Mucosa of stomach (tissue), 1 donor: ENCODE measurements around the gene HSP90AA1.
"Not testable (repeated sequence)": the region's sequence is repeated elsewhere in the genome, so short reads cannot be mapped to it uniquely, and the experiment has no call there.

Source experiments
- H3K27me3 ChIP-seq: one replicate; pipeline ENCODE4 v1.7.0; 2013; ENCODE audit warnings: mild to moderate bottlenecking, low read length; ENCODE audit not compliant: control insufficient read depth, insufficient read depth
- H3K36me3 ChIP-seq: one replicate; pipeline ENCODE4 v1.7.0; 2013; ENCODE audit warnings: low read length; ENCODE audit not compliant: control insufficient read depth, insufficient read depth
- H3K4me1 ChIP-seq: one replicate; pipeline ENCODE4 v1.7.0; 2013; ENCODE audit warnings: mild to moderate bottlenecking, low read length; ENCODE audit not compliant: control insufficient read depth, insufficient read depth
- H3K4me3 ChIP-seq: one replicate; pipeline ENCODE4 v1.7.0; 2013; ENCODE audit warnings: low read length
- H3K9ac ChIP-seq: one replicate; pipeline ENCODE4 v1.7.0; 2013; ENCODE audit warnings: mild to moderate bottlenecking, low read length, moderate library complexity
- H3K9me3 ChIP-seq: one replicate; pipeline ENCODE4 v1.7.0; 2013; ENCODE audit warnings: mild to moderate bottlenecking, low read length, moderate library complexity; ENCODE audit not compliant: control insufficient read depth
- donor health status: Pancreatic carcinoma.

Gene HSP90AA1

DNA sequence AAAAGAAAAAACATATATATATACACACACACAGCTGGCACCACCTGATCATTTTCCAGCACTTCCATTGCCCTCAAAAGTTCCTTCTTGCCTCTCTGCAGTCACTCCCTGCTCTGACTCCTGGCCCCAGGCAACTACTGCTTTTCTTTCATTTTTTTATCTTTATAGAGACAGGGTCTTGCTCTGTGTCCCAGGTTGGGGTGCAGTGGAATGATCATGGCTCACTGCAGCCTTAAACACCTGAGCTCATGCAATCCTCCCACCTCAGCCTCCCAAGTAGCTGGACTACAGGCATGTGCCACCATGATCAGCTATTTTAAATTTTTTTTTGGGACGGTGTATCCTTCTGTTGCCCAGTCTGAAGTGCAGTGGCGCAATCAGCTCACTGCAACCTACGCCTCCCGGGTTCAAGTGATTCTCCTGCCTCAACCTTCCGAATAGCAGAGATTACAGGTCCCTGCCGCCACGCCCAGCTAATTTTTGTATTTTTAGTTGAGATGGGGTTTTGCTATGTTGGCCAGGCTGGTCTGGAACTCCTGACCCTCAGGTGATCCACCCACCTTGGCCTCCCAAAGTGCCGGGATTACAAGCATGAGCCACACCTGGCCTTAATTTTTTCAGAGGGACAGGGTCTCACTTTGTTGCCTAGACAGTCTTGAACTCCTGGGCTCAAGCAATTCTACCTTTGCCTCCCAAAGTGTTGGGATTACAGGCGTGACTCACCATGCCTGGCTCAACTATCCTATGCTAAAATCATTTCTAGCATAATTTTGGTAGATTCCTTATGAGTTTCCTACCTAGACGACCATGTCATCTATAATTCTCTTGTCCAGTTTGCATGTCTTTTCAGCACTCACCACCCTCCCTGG is 7.8 kb downstream of the HSP90AA1 start:
- H3K9ac ChIP-seq = no peak overlapping the region
- H3K36me3 ChIP-seq = peaks cover 9% of the 10 kb centered on the region
- no peaks in the 10 kb centered on the region for H3K9me3 ChIP-seq
- H3K4me1 ChIP-seq = peaks cover 1% of the 10 kb centered on the region
- no peaks in the 10 kb centered on the region for H3K27me3 ChIP-seq
- H3K4me3 ChIP-seq = no peak overlapping the region

DNA sequence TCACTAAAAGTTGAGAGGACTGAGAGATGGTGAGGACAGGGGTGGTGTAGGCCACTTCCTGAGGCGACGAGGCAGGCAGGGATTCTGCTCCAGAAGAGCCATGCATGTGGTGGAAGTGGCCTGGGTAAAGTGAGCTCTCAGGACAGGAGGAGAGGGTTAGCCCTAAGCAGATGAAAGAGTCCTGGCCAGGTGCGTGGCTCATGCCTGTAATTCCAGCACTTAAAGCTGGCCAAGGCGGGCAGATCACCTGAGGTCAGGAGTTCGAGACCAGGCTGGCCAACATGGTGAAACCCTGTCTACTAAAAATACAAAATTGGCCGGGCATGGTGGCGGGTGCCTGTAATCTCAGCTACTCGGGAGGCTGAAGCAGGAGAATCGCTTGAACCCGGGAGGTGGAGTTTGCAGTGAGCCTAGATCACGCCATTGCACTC is 8.5 kb downstream of the HSP90AA1 start:
- H3K27me3 ChIP-seq, H3K9me3 ChIP-seq, H3K4me1 ChIP-seq, H3K36me3 ChIP-seq, H3K9ac ChIP-seq, H3K4me3 ChIP-seq: not testable (repeated sequence)

GRCh38 chr14:102077382-102077709 is 9.5 kb downstream of the HSP90AA1 start:
- no peak overlapping the region for H3K9ac ChIP-seq
- no peaks in the 10 kb centered on the region for H3K36me3 ChIP-seq
- H3K4me3 ChIP-seq = no peak overlapping the region
- H3K4me1 ChIP-seq = no peaks in the 10 kb centered on the region
- H3K9me3 ChIP-seq = no peaks in the 10 kb centered on the region
- no peaks in the 10 kb centered on the region for H3K27me3 ChIP-seq

GRCh38 chr14:102075155-102075554 is 11.7 kb downstream of the HSP90AA1 start:
- no peaks in the 10 kb centered on the region for H3K27me3 ChIP-seq
- peaks cover 3% of the 10 kb centered on the region for H3K4me1 ChIP-seq
- no peak overlapping the region for H3K9ac ChIP-seq
- no peaks in the 10 kb centered on the region for H3K9me3 ChIP-seq
- no peaks in the 10 kb centered on the region for H3K36me3 ChIP-seq
- no peak overlapping the region for H3K4me3 ChIP-seq

- Histone ChIP-seq H3K27me3 (no peaks in the 10 kb centered on the region), H3K9ac (no peak overlapping the region), H3K4me3 (no peak overlapping the region), H3K36me3 (no peaks in the 10 kb centered on the region), H3K4me1 (peaks cover 3% of the 10 kb centered on the region), H3K9me3 (no peaks in the 10 kb centered on the region)
Observed at GRCh38 chr14:102074415-102074964, 12.4 kb downstream of the HSP90AA1 start.

DNA sequence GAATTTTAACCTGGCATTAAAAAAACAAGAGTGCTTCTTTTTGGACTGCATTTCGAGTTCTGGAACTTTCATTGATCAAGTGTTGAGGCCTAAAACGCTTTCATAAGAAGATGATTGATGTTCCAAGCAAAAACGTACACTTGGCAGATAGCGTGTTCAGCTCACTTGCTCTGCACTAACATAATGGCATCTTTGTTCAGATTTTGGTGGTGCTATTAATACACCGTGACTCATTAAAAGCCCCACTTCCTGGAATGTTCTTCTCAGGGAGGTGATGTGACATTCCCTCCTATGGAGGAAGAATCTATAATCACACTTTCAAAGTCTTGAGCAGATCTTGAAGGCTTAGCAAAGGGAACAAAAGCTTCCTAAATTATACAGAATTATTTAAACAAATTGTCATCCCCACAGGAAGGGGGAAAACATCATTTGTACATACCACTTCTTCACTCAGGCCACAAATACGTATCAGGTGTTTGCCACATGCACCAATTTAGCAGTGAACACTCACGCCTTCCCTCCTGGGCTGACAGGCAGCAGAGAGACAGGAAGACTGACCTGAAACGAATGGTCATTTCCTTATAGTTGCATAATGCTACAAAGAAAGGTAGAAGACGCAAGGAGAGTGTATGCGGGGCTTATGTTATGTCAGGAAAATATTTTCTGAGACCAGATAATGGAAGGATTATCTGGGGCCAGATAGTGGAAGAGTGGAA is 15.4 kb downstream of the HSP90AA1 start:
- no peaks in the 10 kb centered on the region for H3K27me3 ChIP-seq
- peak overlapping the region; percentile 2 for H3K9ac ChIP-seq
- no peaks in the 10 kb centered on the region for H3K9me3 ChIP-seq
- H3K4me3 ChIP-seq = no peak overlapping the region
- peaks cover 3% of the 10 kb centered on the region for H3K4me1 ChIP-seq
- no peaks in the 10 kb centered on the region for H3K36me3 ChIP-seq

DNA sequence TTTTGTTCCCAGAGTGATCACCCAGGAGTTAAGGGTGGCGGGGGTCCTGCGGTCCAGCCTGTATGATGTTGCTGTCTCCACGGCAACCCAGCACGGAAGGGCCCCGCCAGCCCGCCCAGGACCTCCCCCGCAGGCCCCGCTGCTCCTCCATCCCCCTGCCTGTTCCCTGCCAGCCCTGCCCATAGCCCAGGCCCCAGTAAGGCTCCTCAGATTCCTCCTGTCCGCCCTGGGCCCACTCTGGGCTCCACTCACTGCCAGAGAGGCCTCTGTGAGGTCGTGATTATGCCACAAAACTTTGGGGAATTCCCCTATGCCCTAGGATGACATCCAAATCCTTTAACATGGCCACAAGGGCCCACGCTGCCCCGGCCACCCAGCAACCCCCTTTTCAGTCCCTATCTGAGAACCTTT is 20.8 kb downstream of the HSP90AA1 start:
- H3K4me1 ChIP-seq = peaks cover 13% of the 10 kb centered on the region
- no peak overlapping the region for H3K9ac ChIP-seq
- H3K4me3 ChIP-seq = no peak overlapping the region
- no peaks in the 10 kb centered on the region for H3K27me3 ChIP-seq
- no peaks in the 10 kb centered on the region for H3K9me3 ChIP-seq
- no peaks in the 10 kb centered on the region for H3K36me3 ChIP-seq

- not testable (repeated sequence) for H3K36me3 ChIP-seq, H3K4me1 ChIP-seq, H3K9me3 ChIP-seq, H3K27me3 ChIP-seq, H3K4me3 ChIP-seq, H3K9ac ChIP-seq
Observed at GRCh38 chr14:102064590-102064989, 22.3 kb downstream of the HSP90AA1 start.

DNA sequence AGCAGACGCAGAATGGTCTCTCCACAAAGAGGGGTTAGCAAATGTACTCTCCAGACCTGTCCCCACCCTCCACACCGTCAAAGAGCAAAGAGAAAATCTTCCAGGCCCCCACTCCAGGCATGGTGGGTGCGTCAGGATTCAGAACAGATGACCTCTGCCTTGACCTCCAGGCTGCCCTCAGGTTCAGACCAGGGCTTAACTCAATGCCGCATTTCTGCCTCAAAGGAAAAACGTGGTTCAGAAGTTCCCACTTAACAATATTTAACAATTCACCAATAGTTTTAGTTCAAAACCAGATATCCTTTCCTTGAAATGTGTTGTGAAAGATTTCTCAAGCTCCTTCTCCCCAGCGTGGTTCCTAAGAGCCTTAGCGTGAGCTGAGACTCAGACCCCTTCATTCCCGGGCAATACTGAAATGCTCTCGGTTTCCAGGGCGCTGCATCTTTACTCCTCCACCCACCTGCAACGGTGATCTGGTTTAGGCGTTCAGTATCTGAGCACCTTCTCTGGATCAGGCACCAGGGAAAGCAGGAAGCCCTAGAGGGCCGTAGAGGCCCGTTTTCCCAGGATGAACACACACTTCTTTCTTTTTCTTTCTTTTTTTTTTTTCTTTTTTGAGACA is 22.9 kb downstream of the HSP90AA1 start:
- Histone ChIP-seq H3K36me3 (no peaks in the 10 kb centered on the region), H3K4me1 (peaks cover 10% of the 10 kb centered on the region), H3K27me3 (no peaks in the 10 kb centered on the region), H3K9me3 (no peaks in the 10 kb centered on the region), H3K4me3 (no peak overlapping the region), H3K9ac (peak overlapping the region; percentile 41)

GRCh38 chr14:102063109-102063807 is 23.6 kb downstream of the HSP90AA1 start:
- H3K36me3 ChIP-seq = no peaks in the 10 kb centered on the region
- H3K4me3 ChIP-seq = no peak overlapping the region
- no peaks in the 10 kb centered on the region for H3K27me3 ChIP-seq
- peaks cover 10% of the 10 kb centered on the region for H3K4me1 ChIP-seq
- H3K9me3 ChIP-seq = no peaks in the 10 kb centered on the region
- H3K9ac ChIP-seq = peak overlapping the region; percentile 41

GRCh38 chr14:102058961-102059360 is 27.9 kb downstream of the HSP90AA1 start:
- Histone ChIP-seq H3K27me3 (no peaks in the 10 kb centered on the region), H3K4me3 (no peak overlapping the region), H3K9me3 (no peaks in the 10 kb centered on the region), H3K9ac (no peak overlapping the region), H3K36me3 (no peaks in the 10 kb centered on the region), H3K4me1 (peaks cover 13% of the 10 kb centered on the region)
